Astrocyte (in vitro differentiated cells and primary cell): ENCODE measurements around the gene OMD.

ENCODE experiments used
- CTCF ChIP-seq: IDR thresholded peaks from 2 replicates; pipeline ENCODE4 v1.5.1; 2011; ENCODE audit warnings: low read depth, mild to moderate bottlenecking, inconsistent platforms, low read length, moderate library complexity; ENCODE audit not compliant: insufficient read depth
- EZH2 ChIP-seq: IDR thresholded peaks from 2 replicates; pipeline ENCODE4 v1.6.1; 2012; ENCODE audit warnings: mild to moderate bottlenecking, low read length, inconsistent platforms; ENCODE audit not compliant: insufficient read depth

- TF ChIP-seq CTCF: no peak
- TF ChIP-seq EZH2: no peak
These were observed 1.2 kb upstream of the OMD start for GRCh38 chr9:92425474-92425873.
